T-helper 17 cell (primary cell): ENCODE results near the gene LAT. TPM values are rescaled to one million over a fixed set of nuclear protein-coding genes. Genes with fewer than 3 reads are reported as not detected.
A peak's percentile ranks its signal among the peaks of the same experiment; 100 is the strongest.
"Not testable (repeated sequence)": the region's sequence is repeated elsewhere in the genome, so short reads cannot be mapped to it uniquely, and the experiment has no call there.

Experiments used
- ATAC-seq: fragments of 150-1000 bp; cut with Tn5 transposase; 2 replicates; pipeline ENCODE4 v1.10.0; 2021; ENCODE audit warnings: mild to moderate bottlenecking, moderate library complexity
- DNase-seq, 3 donors: peaks; one replicate each; pipeline versions ENCODE4 v3.0.0 to v3.0.0-alpha.2; 2020 to 2021
- H3K9me3 ChIP-seq: one replicate; pipeline ENCODE4 v1.7.0; 2013; ENCODE audit warnings: low read length, mild to moderate bottlenecking; ENCODE audit not compliant: control insufficient read depth, poor library complexity, severe bottlenecking
- H3K27ac Mint-ChIP-seq: one replicate; pipeline ENCODE4 v1.8.0; 2022; ENCODE audit warnings: mild to moderate bottlenecking, moderate library complexity, mixed read lengths
- H3K27me3 Mint-ChIP-seq: one replicate; pipeline ENCODE4 v1.8.0; 2022; ENCODE audit warnings: mixed read lengths
- H3K36me3 Mint-ChIP-seq: one replicate; pipeline ENCODE4 v1.8.0; 2022; ENCODE audit warnings: low read depth, mixed read lengths
- H3K4me1 Mint-ChIP-seq: one replicate; pipeline ENCODE4 v1.8.0; 2022; ENCODE audit warnings: mild to moderate bottlenecking, mixed read lengths
- H3K4me3 Mint-ChIP-seq: one replicate; pipeline ENCODE4 v1.8.0; 2022; ENCODE audit warnings: mild to moderate bottlenecking, moderate library complexity, mixed read lengths
- total RNA-seq, 4 donors: library from RNA in 2 of 4; stranded (reverse) in 2 of 4; gene quantifications; one replicate each; pipeline ENCODE4 v1.2.3 and lab custom pipeline; 2022 to 2026

Gene LAT
- total RNA-seq (100 to 1,000 TPM; 191 to 193 TPM), total RNA-seq (lab: John Stamatoyannopoulos, UW) (9.2 to 13.7 reads per million in 2 donors)

GRCh38 chr16:28984619-28985135 is at the start of gene LAT:
LAT (plus strand) TSS chr16:28985052; CDS start chr16:28985418, 366 bp downstream.
- H3K9me3 ChIP-seq, result no peaks in the 10 kb centered on the region
- Mint-ChIP-seq H3K27ac (peak within 1 kb of the TSS; percentile 92), H3K4me1 (peaks cover 43% of the 10 kb centered on the region), H3K4me3 (peak within 1 kb of the TSS; percentile 98), H3K36me3 (peaks cover 24% of the 10 kb centered on the region), H3K27me3 (no peaks in the 10 kb centered on the region)
- DNase-seq, result peak; percentile 64 to 74 (median 67)
- ATAC-seq, result peak; percentile 84

GRCh38 chr16:28935346-28935745 is 49.5 kb upstream of the LAT start:
- H3K36me3 Mint-ChIP-seq, result no peaks in the 10 kb centered on the region
- no peaks in the 10 kb centered on the region for H3K27me3 Mint-ChIP-seq
- H3K9me3 ChIP-seq, result no peaks in the 10 kb centered on the region
- peak overlapping the region; percentile 7 for H3K4me3 Mint-ChIP-seq
- DNase-seq (no peak), ATAC-seq (no peak)
- H3K27ac Mint-ChIP-seq, result no peak overlapping the region
- peaks cover 30% of the 10 kb centered on the region for H3K4me1 Mint-ChIP-seq

- peak; percentile 100 for ATAC-seq
- Mint-ChIP-seq H3K27ac (peak overlapping the region; percentile 65), H3K4me1 (peaks cover 25% of the 10 kb centered on the region)
These were observed 48.7 kb upstream of the LAT start for GRCh38 chr16:28935924-28936783.

GRCh38 chr16:28936784-28937155 is 48.1 kb upstream of the LAT start:
- H3K36me3 Mint-ChIP-seq, result no peaks in the 10 kb centered on the region
- no peaks in the 10 kb centered on the region for H3K27me3 Mint-ChIP-seq
- H3K4me3 Mint-ChIP-seq, result peak overlapping the region; percentile 67
- peak overlapping the region; percentile 65 for H3K27ac Mint-ChIP-seq
- no peak for DNase-seq
- no peaks in the 10 kb centered on the region for H3K9me3 ChIP-seq
- ATAC-seq, result no peak
- peaks cover 25% of the 10 kb centered on the region for H3K4me1 Mint-ChIP-seq

More at GRCh38 chr16:28935924-28936783, 48.7 kb upstream of the LAT start:
- Mint-ChIP-seq H3K36me3 (no peaks in the 10 kb centered on the region), H3K27me3 (no peaks in the 10 kb centered on the region), H3K4me3 (peak overlapping the region; percentile 67)
- no peaks in the 10 kb centered on the region for H3K9me3 ChIP-seq
- DNase-seq, result peak; percentile 70 to 80 (median 74)

- Mint-ChIP-seq H3K27me3 (no peaks in the 10 kb centered on the region), H3K4me1 (peaks cover 25% of the 10 kb centered on the region), H3K36me3 (no peaks in the 10 kb centered on the region), H3K27ac (peak overlapping the region; percentile 74), H3K4me3 (no peak overlapping the region)
- no peaks in the 10 kb centered on the region for H3K9me3 ChIP-seq
- DNase-seq (no peak), ATAC-seq (no peak)
These were observed 47.5 kb upstream of the LAT start for GRCh38 chr16:28937222-28937876.

- Mint-ChIP-seq H3K36me3 (no peaks in the 10 kb centered on the region), H3K27me3 (no peaks in the 10 kb centered on the region), H3K4me3 (no peak overlapping the region), H3K4me1 (peaks cover 25% of the 10 kb centered on the region), H3K27ac (no peak overlapping the region)
- no peaks in the 10 kb centered on the region for H3K9me3 ChIP-seq
- DNase-seq, result no peak
- no peak for ATAC-seq
These were observed 46.1 kb upstream of the LAT start for GRCh38 chr16:28938721-28939120.

GRCh38 chr16:28939825-28940224 is 45.0 kb upstream of the LAT start:
- not testable (repeated sequence) for ATAC-seq

GRCh38 chr16:28943281-28943680 is 41.6 kb upstream of the LAT start:
- Mint-ChIP-seq H3K27ac (no peak overlapping the region), H3K4me3 (no peak overlapping the region), H3K4me1 (peaks cover 16% of the 10 kb centered on the region), H3K27me3 (no peaks in the 10 kb centered on the region), H3K36me3 (no peaks in the 10 kb centered on the region)
- no peaks in the 10 kb centered on the region for H3K9me3 ChIP-seq
- no peak for ATAC-seq
- no peak for DNase-seq

More at GRCh38 chr16:28939825-28940224, 45.0 kb upstream of the LAT start:
- DNase-seq, H3K27ac Mint-ChIP-seq, H3K36me3 Mint-ChIP-seq, H3K9me3 ChIP-seq, H3K27me3 Mint-ChIP-seq, H3K4me3 Mint-ChIP-seq: not testable (repeated sequence)
- peaks cover 23% of the 10 kb centered on the region for H3K4me1 Mint-ChIP-seq

- H3K9me3 ChIP-seq, result no peaks in the 10 kb centered on the region
- peaks cover 20% of the 10 kb centered on the region for H3K4me1 Mint-ChIP-seq
- H3K36me3 Mint-ChIP-seq, result peaks cover 4% of the 10 kb centered on the region
- no peak overlapping the region for H3K27ac Mint-ChIP-seq
- H3K27me3 Mint-ChIP-seq, result no peaks in the 10 kb centered on the region
- DNase-seq (no peak), ATAC-seq (no peak)
- no peak overlapping the region for H3K4me3 Mint-ChIP-seq
These were observed 38.2 kb upstream of the LAT start for GRCh38 chr16:28946681-28947080.

GRCh38 chr16:28950648-28951409 is 34.0 kb upstream of the LAT start, which contains the start of gene NFATC2IP:
NFATC2IP (plus strand) TSS chr16:28950937; CDS start chr16:28951012, 75 bp downstream.
- H3K9me3 ChIP-seq, result no peaks in the 10 kb centered on the region
- peak; percentile 97 to 99 (median 99) for DNase-seq
- ATAC-seq, result peak; percentile 96
- H3K36me3 Mint-ChIP-seq, result peaks cover 6% of the 10 kb centered on the region
- H3K27ac Mint-ChIP-seq, result peak within 1 kb of the TSS; percentile 91
- peak within 1 kb of the TSS; percentile 100 for H3K4me3 Mint-ChIP-seq
- no peaks in the 10 kb centered on the region for H3K27me3 Mint-ChIP-seq
- peaks cover 23% of the 10 kb centered on the region for H3K4me1 Mint-ChIP-seq

GRCh38 chr16:28951410-28951943 is 33.4 kb upstream of the LAT start:
- ATAC-seq (no peak), DNase-seq (no peak)
- Mint-ChIP-seq H3K4me1 (peaks cover 23% of the 10 kb centered on the region), H3K4me3 (peak overlapping the region; percentile 100), H3K27ac (peak overlapping the region; percentile 91), H3K36me3 (peaks cover 9% of the 10 kb centered on the region), H3K27me3 (no peaks in the 10 kb centered on the region)
- H3K9me3 ChIP-seq, result no peaks in the 10 kb centered on the region

- peaks cover 10% of the 10 kb centered on the region for H3K4me1 Mint-ChIP-seq
- no peaks in the 10 kb centered on the region for H3K27me3 Mint-ChIP-seq
- no peak overlapping the region for H3K27ac Mint-ChIP-seq
- H3K9me3 ChIP-seq, result no peaks in the 10 kb centered on the region
- H3K36me3 Mint-ChIP-seq, result peaks cover 13% of the 10 kb centered on the region
- H3K4me3 Mint-ChIP-seq, result no peak overlapping the region
- ATAC-seq (no peak), DNase-seq (no peak)
These were observed 26.6 kb upstream of the LAT start for GRCh38 chr16:28958216-28958615.
